Omental fat pad (tissue), 4 donors: Measurements from ENCODE around the gene NPAS3. TPM values are rescaled to one million over a fixed set of nuclear protein-coding genes. Genes with fewer than 3 reads are reported as not detected.

ENCODE experiments used
- ATAC-seq: fragments of 150-250 bp; one replicate; pipeline ENCODE4 v1.9.1; 2016; ENCODE audit warnings: mild to moderate bottlenecking, moderate library complexity; ENCODE audit not compliant: low FRiP score
- DNase-seq: peaks from one replicate; pipeline ENCODE4 v3.0.0-alpha.2; 2019; ENCODE audit warnings: low spot score
- CTCF ChIP-seq, 3 donors: fragments of 450-650 bp; IDR thresholded peaks; one replicate each; pipeline ENCODE4 v1.5.1; 2016 to 2017; ENCODE audit warnings: antibody characterized with exemption in 3 of 3, mild to moderate bottlenecking in 3 of 3, moderate library complexity in 2 of 3
- total RNA-seq, 4 donors: library from RNA; depleted of rRNA; stranded (reverse); fragments of >200 nt; gene quantifications; one replicate each; pipeline ENCODE4 v1.1.0, GENCODE V29; 2016

The NPAS3 gene
- total RNA-seq, 4 donors from 2014 or later = 0.79 to 6.0 (median 2.5) TPM

GRCh38 chr14:32940711-32941667, 2.3 kb downstream of the NPAS3 start:
- DNase-seq = no peak
- ATAC-seq = no peak
- no peak for TF ChIP-seq CTCF (IDR thresholded peaks at IDR 0.05)

- DNase-seq = no peak
- no peak for ATAC-seq
- TF ChIP-seq CTCF (IDR thresholded peaks at IDR 0.05) = no peak
Observed at GRCh38 chr14:32941668-32942065, 3.0 kb downstream of the NPAS3 start.

- TF ChIP-seq CTCF (IDR thresholded peaks at IDR 0.05) = no peak
- no peak for ATAC-seq
- no peak for DNase-seq
Observed at GRCh38 chr14:32947081-32947480, 8.4 kb downstream of the NPAS3 start.

DNA sequence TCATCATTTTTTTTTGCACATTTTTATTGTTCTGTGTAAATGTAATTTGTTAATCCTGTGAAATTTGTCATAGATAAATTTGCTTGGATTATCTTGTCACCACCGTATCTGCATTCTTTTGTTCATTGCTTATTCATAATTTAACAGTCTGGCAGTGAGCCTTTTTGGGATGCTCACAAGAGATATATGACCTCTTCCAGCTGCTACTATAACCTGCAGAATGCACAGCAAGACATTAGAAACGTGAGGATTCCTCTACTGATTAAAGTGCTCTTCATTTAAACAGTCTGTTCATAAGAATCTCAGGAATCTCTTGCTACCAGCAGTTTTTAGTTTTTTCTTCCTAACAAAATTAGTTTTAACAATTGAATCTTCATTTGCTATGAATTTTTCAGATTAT, 9.1 kb downstream of the NPAS3 start:
- DNase-seq = no peak

DNA sequence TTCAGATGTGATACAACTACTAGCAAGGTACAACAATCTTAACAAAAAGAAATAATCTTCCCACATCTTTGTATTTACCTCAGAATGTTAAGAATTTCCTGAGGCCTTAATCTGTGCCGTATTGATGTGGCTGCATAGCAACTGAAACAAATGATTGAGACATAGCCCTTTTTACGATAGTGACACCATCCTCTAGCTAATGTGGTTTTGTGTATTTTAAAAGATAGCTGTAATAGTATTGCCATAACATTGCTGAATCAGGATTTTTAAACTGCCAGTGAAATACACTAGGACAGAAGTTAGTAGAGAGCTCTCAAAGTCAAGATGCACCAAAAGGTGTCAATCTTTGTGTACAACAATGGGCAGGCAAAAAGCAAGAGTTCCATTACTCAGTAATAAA, 11.9 kb downstream of the NPAS3 start:
- no peak for DNase-seq
- no peak for TF ChIP-seq CTCF (IDR thresholded peaks at IDR 0.05)

More for the DNA sequence above, 9.1 kb downstream of the NPAS3 start:
- TF ChIP-seq CTCF (IDR thresholded peaks at IDR 0.05) = no peak
- no peak for ATAC-seq

GRCh38 chr14:32967421-32967820, 28.7 kb downstream of the NPAS3 start:
- no peak for DNase-seq

More for the DNA sequence above, 11.9 kb downstream of the NPAS3 start:
- ATAC-seq = no peak

More at GRCh38 chr14:32967421-32967820, 28.7 kb downstream of the NPAS3 start:
- no peak for ATAC-seq
- TF ChIP-seq CTCF (IDR thresholded peaks at IDR 0.05) = no peak
